Gastrocnemius medialis (tissue), 4 donors: ENCODE results near the gene GAGE10. TPM values are rescaled to one million over a fixed set of nuclear protein-coding genes. Genes with fewer than 3 reads are reported as not detected.

Experiments used
- ATAC-seq, 2 donors: fragments of 150-250 bp; one replicate each; pipeline ENCODE4 v1.9.1; 2016
- DNase-seq, 2 donors: peaks; one replicate each; pipeline ENCODE4 v3.0.0-alpha.2; 2019
- H3K27ac ChIP-seq, 4 donors: fragments of 200-600 bp; sonication (generic); 1 replicate in 1 of 4; 2 replicates in 3 of 4; pipeline ENCODE4 v1.5.1; 2016 to 2018; ENCODE audit warnings: mild to moderate bottlenecking in 2 of 4, moderate library complexity in 1 of 4
- H3K27me3 ChIP-seq, 3 donors: fragments of 200-600 bp; sonication (generic) in 2 of 3; 1 replicate in 1 of 3; 2 replicates in 2 of 3; pipeline versions ENCODE4 v1.5.1 to v1.6.0; 2016 to 2019; ENCODE audit warnings: mild to moderate bottlenecking in 1 of 3, moderate library complexity in 1 of 3
- H3K36me3 ChIP-seq, 2 donors: fragments of 200-600 bp; sonication (generic) in 1 of 2; one replicate each; pipeline ENCODE4 v1.5.1; 2017 to 2018
- H3K4me1 ChIP-seq, 2 donors: fragments of 200-600 bp; sonication (generic) in 1 of 2; one replicate each; pipeline ENCODE4 v1.5.1; 2016 to 2017; ENCODE audit warnings: mild to moderate bottlenecking in 2 of 2
- H3K4me3 ChIP-seq, 4 donors: fragments of 200-600 bp; sonication (generic) in 3 of 4; 1 replicate in 1 of 4; 2 replicates in 3 of 4; pipeline ENCODE4 v1.5.1; 2016 to 2019; ENCODE audit warnings: mild to moderate bottlenecking in 2 of 4
- H3K9me3 ChIP-seq, 3 donors: fragments of 200-600 bp; sonication (generic) in 2 of 3; 1 replicate in 1 of 3; 2 replicates in 2 of 3; pipeline ENCODE4 v1.5.1; 2016 to 2019
- CTCF ChIP-seq, 5 experiments: fragments of 450-650 bp in 3 of 5; fragments of 200-600 bp in 2 of 5; sonication (generic) in 2 of 5; IDR thresholded peaks in 4 of 5; conservative IDR thresholded peaks in 1 of 5; 1 replicate in 4 of 5; 2 replicates in 1 of 5; pipeline ENCODE4 v1.5.1; 2016 to 2019; ENCODE audit warnings: antibody characterized with exemption in 5 of 5, mild to moderate bottlenecking in 3 of 5, moderate library complexity in 3 of 5
- POLR2A ChIP-seq, 2 donors: fragments of 450-650 bp; IDR thresholded peaks; one replicate each; pipeline ENCODE4 v1.6.1; 2017; ENCODE audit warnings: antibody characterized with exemption in 2 of 2, mild to moderate bottlenecking in 2 of 2, moderate library complexity in 2 of 2
- in situ Hi-C, 4 donors: fragments of 200-750 bp; cut with MboI; loops; one replicate each; pipeline versions ENCODE4 v1.15.0 to v1.8.0; 2017; ENCODE audit warnings: low sequenced_read_pairs in 4 of 4
- intact Hi-C: fragments of 100-400 bp; cut with DNase I; formaldehyde crosslinking; loops from one replicate; pipeline ENCODE4 v1.15.1; 2023; ENCODE audit warnings: low total_unique reads
- total RNA-seq, 4 donors: library from RNA; depleted of rRNA; stranded (reverse); fragments of >200 nt; gene quantifications; one replicate each; pipeline versions ENCODE4 v1.1.0 to v1.2.3, GENCODE V29; 2016

Gene GAGE10
- total RNA-seq, 4 donors from 2014 or later = not detected

GRCh38 chrX:49264460-49264859 lies 39.0 kb upstream of the GAGE10 start, which contains the start of gene FOXP3:
FOXP3 (minus strand) TSS chrX:49264710; CDS start chrX:49258505, 6,205 bp downstream.
- Histone ChIP-seq H3K36me3 (no peaks in the 10 kb centered on the region), H3K4me3 (no peak within 1 kb of the TSS), H3K4me1 (no peaks in the 10 kb centered on the region), H3K27me3 (no peaks in the 10 kb centered on the region), H3K9me3 (no peaks in the 10 kb centered on the region), H3K27ac (no peak within 1 kb of the TSS)
- in situ Hi-C loops (no loop called here), intact Hi-C loops (loop anchor here (10.0 kb wide), 1 partner anchor 610 kb away; the partner anchor contains the start of gene USP27X)
- TF ChIP-seq CTCF (IDR thresholded peaks at IDR 0.05 in 4 of 5, conservative IDR thresholded peaks at IDR 0.05 in 1 of 5) = no peak
- TF ChIP-seq POLR2A (IDR thresholded peaks at IDR 0.05) = no peak
- DNase-seq (no peak), ATAC-seq (no peak)

DNA sequence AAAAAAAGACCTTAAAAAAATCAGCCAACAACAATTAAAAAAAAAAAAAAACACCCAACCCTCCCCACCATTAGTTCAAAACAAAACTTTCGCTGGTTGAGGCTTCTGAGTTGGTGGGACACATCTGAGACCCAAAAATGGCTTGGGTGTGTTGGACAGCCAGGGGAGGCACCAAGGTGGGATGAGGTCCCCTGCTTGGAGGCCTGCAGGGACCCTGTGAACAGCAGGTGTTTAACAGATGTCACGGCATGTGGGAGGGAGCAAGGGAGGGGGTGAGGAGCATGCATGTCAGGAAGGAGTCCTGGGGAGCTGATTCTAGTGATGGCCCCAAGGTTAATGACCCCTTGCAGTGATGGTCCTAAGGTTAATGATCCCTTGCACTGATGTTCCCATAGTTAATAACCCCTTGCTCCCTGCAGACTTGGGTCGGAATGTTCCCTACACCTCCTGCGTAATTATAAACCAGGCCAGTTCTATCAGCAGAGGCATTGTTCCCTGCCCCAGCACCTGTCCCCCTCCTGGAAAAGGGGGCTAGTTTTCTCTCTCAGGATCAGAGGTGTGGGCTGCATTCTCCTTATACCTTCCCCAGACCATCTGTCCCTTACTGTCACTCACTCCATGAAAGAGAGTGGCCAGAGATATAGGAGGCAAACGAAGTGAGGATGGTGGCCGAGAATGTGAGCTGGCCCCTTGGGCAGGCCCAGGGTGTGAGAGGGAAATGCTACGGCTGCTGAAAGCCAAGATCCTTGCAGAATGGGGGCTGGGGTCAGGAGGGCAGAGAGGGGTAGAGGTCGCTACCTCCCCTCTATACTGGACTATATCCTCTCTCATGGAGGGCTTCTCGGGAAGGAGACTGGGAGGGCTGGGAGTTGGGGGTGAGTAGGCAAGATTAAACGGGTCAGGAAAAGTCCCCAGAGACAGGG lies 36.7 kb upstream of the GAGE10 start:
- Histone ChIP-seq H3K27ac (no peak overlapping the region), H3K4me1 (peaks cover 0 to 6% of the 10 kb centered on the region in 2 donors), H3K36me3 (no peaks in the 10 kb centered on the region), H3K27me3 (no peaks in the 10 kb centered on the region), H3K4me3 (no peak overlapping the region), H3K9me3 (no peaks in the 10 kb centered on the region)
- in situ Hi-C loops (no loop called here), intact Hi-C loops (loop anchor here (5.0 to 10.0 kb wide), 3 partner anchors 64 to 669 kb away; partner anchors contain the start of genes SYP, USP27X and WDR13)
- ATAC-seq (no peak), DNase-seq (no peak)
- TF ChIP-seq POLR2A (IDR thresholded peaks at IDR 0.05) = no peak
- TF ChIP-seq CTCF (IDR thresholded peaks at IDR 0.05 in 4 of 5, conservative IDR thresholded peaks at IDR 0.05 in 1 of 5) = no peak

GRCh38 chrX:49268702-49269009 lies 34.8 kb upstream of the GAGE10 start:
- Histone ChIP-seq H3K27ac (peak overlapping the region; percentile 77 to 93 (median 92)), H3K36me3 (no peaks in the 10 kb centered on the region), H3K4me3 (peak overlapping the region; percentile 57 to 69 (median 60)), H3K4me1 (peaks cover 9 to 10% of the 10 kb centered on the region in 2 donors), H3K9me3 (no peaks in the 10 kb centered on the region), H3K27me3 (no peaks in the 10 kb centered on the region)
- TF ChIP-seq POLR2A (IDR thresholded peaks at IDR 0.05) = no peak
- no peak for TF ChIP-seq CTCF (IDR thresholded peaks at IDR 0.05 in 4 of 5, conservative IDR thresholded peaks at IDR 0.05 in 1 of 5)
- ATAC-seq = no peak
- in situ Hi-C loops (no loop called here), intact Hi-C loops (loop anchor here (2.0 to 10.0 kb wide), 4 partner anchors 34 to 671 kb away; partner anchors contain the start of genes CCDC22, SYP, USP27X and WDR13)
- no peak for DNase-seq

GRCh38 chrX:49269010-49269766 lies 34.3 kb upstream of the GAGE10 start:
- intact Hi-C loops = loop anchor here (2.0 to 10.0 kb wide), 4 partner anchors 34 to 672 kb away; partner anchors contain the start of genes CCDC22, SYP, USP27X and WDR13
- Histone ChIP-seq H3K4me1 (peaks cover 9 to 10% of the 10 kb centered on the region in 2 donors), H3K4me3 (peak overlapping the region; percentile 57 to 69 (median 60)), H3K36me3 (no peaks in the 10 kb centered on the region), H3K9me3 (no peaks in the 10 kb centered on the region), H3K27ac (peak overlapping the region; percentile 77 to 93 (median 92)), H3K27me3 (no peaks in the 10 kb centered on the region)
- in situ Hi-C loops = no loop called here
- TF ChIP-seq POLR2A (IDR thresholded peaks at IDR 0.05) (peak in 1 of 2 donors; percentile 35), CTCF (IDR thresholded peaks at IDR 0.05 in 4 of 5, conservative IDR thresholded peaks at IDR 0.05 in 1 of 5) (no peak)
- DNase-seq (peak; percentile 96 to 98), ATAC-seq (peak; percentile 89 to 95)
